HG02763 (cell line): ENCODE results near the gene CKM.
A peak's percentile ranks its signal among the peaks of the same experiment; 100 is the strongest.

Source experiments
- ATAC-seq: cut with Tn5 transposase; IDR thresholded peaks from one replicate; pipeline ENCODE4 v1.9.1; 2021; ENCODE audit warnings: mild to moderate bottlenecking, moderate library complexity; ENCODE audit not compliant: unreplicated experiment

CKM gene

GRCh38 chr19:45322744-45323281 is at the start of gene CKM:
CKM (minus strand) TSS chr19:45322875; CDS start chr19:45319713, 3,162 bp downstream.
- no peak for ATAC-seq

DNA sequence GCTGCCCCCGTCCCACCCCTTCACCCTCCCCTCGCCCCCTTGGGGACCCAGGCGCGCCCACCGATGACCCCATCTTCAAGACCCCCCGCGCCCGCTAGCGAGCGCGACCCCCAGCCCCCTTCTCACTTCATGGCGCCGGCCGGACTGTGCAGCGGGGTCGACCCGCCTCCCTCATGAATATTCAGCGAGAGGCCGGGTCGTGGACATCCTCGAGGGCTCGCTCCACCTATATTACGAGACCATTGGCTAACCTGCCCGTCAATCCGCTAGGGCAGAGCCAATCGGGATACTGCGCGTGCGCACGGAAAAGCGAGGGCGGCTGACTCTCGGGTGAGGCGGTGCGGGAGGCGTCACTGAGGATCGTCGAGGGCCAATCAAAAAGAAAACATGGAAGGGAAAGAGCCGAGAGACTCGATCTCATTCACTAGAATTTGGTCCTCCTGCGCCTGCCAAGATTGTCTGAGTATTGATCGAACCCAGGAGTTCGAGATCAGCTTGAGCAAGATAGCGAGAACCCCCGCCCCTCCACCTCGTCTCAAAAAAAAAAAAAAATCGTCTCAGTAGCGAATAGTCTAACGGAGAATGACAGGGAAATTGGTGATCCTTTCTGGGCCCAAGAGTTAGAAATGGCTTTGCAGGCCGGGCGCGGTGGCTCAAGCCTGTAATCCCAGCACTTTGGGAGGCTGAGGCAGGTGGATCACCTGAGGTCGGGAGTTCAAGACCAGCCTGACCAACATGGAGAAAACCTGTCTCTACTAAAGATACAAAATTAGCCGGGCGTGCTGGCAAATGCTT is 47.9 kb upstream of the CKM start, which contains the start of gene ERCC2:
ERCC2 (minus strand) TSS at position 164 of the 795 bp plus-strand sequence; CDS start at position 131, 33 bp downstream.
- ATAC-seq = peak; percentile 93

DNA sequence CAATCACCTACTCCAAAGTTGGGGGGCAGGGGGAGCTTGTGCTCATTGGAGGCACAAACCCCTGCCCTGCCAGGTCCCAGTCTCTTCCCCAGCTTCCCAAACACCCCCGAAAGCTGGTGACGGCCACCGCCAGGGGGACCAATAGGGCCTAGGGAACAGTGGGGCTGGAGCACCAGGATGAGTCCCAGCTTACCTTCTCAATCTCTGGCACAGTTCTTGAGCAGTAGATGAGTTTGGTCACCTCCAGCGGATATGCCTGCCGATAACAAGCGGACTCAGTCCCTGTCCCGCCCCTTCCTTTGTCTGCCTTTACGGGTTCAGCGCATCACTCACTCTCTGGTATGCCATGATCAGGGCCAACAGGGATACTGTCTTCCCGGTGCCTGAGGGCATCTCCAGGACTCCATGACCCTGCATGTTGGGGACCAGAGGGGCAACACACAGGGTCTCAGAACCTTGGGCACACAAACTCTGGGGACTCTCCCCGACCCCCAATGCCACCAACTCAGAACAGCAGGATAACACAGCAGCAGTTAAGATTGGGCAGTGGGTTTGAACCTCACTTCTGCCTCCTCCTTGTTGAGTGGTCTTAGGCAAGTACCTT is 46.2 kb upstream of the CKM start:
- ATAC-seq = no peak

DNA sequence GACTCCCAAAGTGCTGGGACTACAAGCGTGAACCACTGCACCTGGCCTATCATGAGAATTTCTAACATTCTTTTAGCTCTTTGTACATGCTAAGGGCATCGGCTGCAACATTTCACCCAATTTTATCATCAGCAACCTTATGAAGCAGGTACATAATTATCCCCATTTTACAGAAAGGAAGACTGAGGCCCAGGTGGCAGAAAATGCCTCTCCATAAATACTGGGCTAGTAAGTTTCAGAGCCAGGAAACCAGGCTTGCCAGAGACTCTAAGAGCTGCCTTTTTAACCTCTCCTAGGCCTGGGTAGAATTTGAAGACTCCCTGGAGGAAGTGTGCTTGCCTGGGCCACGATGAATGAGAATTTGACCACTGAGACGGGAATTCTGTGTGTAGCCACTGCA is 45.5 kb upstream of the CKM start:
- no peak for ATAC-seq

GRCh38 chr19:45364696-45365095 is 42.0 kb upstream of the CKM start:
- ATAC-seq = no peak

GRCh38 chr19:45363861-45364459 is 41.3 kb upstream of the CKM start:
- no peak for ATAC-seq

GRCh38 chr19:45362291-45362690 is 39.6 kb upstream of the CKM start:
- ATAC-seq = no peak

DNA sequence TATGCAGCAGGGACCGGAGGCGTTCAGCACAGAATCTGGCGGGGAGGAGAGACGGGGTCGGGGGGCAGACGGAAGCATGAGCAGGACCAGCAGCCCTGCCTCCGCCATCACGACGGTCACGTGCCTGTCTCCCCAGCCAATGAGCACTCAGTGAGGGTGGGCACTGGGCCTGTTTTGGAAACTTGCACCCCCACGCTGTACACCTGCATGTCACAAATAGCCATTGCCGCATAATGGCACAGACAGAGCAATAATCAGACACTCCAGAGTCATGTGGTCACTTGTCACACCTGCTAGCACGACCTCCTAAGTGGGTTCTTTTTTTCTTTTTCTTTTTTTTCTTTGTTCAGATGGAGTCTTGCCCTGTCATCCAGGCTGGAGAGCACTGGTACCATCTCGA is 38.9 kb upstream of the CKM start:
- no peak for ATAC-seq

- ATAC-seq = no peak
These were observed 35.6 kb upstream of the CKM start for GRCh38 chr19:45358213-45358792.

GRCh38 chr19:45357445-45357783 is 34.7 kb upstream of the CKM start:
- ATAC-seq = no peak

DNA sequence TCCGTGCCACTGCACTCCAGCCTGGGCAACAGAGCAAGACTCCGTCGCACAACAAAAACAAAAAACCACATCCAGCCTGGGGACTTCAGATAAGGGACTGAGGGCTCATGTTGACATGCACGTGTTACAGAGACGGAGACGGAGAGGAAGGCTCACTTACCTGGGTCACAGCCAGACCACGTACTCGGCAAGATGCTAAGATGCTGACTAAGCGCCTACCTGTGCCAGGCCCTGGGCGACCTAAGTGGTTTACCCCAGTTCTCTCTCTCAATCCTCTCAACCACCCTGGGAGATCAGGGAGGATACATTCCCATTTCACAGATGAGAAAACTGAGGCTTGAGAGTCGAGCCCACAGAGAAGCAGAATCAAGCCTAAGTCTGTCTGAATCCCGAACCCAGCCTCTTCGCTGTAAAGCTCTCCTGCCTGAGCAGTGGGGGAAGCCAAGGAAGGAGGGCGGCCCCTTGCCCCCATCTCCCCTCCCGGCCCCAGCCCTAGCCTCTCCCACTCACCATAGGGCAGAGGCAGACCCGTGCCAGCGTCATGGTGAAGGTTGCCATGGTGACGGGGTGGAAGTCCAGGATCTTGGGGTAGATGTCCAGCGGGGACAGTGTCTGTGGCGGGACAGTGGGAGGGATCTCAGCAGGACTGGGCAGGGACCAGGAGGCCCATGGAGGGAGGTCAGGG is 34.2 kb upstream of the CKM start:
- ATAC-seq = no peak

- ATAC-seq = no peak
These were observed 33.2 kb upstream of the CKM start for GRCh38 chr19:45355910-45356309.

DNA sequence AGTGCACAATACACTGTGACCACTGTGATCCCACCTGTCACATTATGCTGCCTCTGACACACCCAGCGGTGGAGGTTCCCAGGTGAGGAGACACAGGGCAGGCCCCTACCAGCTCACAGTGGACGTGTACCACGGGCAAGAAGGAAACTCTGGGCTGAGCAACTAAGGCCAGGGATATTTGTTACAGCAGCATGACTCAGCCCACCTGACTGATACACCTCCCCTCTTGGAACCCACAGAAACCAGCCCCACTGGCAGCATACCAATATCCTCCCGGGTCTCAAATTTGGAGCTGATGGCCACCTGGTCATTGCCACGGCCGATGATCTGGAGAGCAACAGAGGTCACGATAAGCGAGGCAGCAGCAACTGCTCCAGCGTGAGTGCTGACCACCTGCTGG is 32.7 kb upstream of the CKM start:
- ATAC-seq = no peak

- no peak for ATAC-seq
These were observed 31.7 kb upstream of the CKM start for GRCh38 chr19:45354241-45354842.

DNA sequence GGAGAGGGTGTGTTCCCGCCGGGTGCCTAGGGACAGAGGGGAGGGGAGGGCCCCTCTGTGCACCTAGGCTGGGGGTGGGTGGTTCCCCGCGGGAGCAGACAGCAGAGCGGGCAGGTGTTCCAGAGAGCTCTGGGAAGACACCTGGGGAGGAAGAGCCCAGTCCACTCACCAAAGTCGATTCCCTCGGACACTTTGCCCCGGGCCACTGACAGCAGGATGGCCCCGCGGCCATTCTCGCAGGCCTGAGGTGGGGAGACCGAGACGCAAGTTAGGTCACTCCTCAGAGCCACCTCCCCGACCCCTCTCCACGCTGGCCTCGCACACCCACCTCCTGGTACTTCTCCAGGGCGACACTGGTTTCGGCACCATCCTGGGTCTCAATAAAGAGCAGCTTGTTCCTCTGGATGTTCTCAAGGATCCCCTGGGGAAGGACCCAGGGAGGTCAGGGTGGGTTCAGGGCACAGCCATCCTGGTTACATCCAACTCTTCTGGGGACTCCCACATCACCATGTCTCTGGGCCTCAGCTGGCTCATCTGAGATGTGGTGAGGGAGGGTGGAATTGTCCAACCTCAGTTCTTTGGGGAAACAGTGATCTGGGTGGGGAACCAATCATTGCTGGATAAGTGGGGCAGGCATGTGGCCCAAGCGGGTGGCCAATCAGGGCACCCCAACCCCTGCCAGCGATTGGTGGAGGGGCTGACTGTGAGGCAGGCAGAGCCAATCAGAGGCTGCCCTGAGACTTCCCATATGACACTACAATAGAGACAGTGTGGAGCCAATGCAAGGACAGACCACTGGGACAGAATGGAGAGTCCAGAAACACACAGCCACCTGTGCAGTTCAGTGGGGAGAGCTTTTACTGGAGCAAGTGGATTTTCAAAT is 30.5 kb upstream of the CKM start:
- no peak for ATAC-seq

DNA sequence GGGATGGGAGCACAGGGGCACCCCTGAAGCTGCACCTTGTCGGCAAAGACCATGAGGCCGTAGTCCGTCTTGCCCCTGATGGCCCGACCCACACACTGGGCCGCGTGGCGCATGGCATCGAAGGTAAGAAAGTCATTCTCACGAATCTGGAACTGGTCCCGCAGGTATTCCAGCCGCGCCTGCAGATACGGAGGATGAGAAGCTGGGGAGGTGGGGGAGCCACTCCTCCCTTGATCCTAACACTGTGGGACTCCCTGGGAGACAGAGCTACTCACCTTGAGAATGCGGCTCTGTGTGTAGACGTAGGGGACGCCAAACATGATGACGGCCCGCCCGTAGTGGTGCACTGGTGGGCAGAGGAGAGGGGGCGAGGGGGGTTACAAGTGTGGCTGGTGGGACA is 29.8 kb upstream of the CKM start:
- ATAC-seq = no peak

DNA sequence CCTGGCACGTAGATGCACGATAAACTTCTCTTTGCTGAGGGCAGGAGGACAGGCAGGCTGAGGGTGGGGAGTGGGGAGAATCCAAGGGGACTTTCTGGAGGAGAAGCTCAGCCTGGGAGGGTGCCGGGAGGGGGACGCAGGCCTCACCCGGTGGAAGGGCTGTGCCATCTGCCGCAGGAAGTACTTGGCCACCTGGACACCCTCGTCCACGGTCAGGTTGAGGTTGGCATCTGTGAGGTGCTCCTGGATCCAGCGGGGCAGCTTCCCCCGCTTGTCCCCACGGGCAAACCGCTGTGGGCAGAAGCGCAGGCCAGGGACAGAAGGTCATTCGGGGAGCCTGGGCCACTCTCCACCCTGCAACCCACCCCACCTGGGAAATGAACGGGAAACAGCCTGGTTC is 29.4 kb upstream of the CKM start:
- ATAC-seq = no peak

GRCh38 chr19:45351401-45351952 is 28.8 kb upstream of the CKM start:
- ATAC-seq = no peak

DNA sequence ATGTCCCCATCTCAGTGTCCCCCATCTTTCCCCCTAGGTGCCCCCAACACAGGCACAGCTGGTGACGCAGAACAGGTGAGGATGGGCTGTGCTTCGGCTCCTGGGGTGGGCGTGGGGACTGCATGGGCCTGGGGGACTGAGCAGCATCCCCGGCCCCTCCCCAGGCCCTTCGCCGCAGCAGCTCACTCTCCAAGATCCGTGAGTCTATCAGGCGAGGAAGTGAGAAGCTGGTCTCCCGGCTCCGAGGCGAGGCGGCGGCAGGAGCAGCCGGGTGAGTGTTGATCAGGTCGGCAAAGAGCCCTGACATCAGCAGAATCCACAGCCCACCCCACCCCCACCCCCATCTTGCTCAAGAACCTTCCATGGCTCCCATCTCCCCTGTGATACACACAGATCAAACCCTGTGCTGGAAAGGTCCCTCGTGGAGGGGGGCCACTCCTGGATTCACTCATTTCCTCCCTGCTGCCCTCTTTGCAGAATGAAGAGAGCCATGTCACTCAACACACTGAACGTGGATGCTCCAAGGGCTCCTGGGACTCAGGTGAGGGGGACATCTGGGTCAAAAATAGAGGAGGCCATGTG is 27.9 kb upstream of the CKM start:
- ATAC-seq = no peak
